ENCODE results near the gene CENPV. TPM values are rescaled to one million over a fixed set of nuclear protein-coding genes. Genes with fewer than 3 reads are reported as not detected.
A peak's percentile ranks its signal among the peaks of the same experiment; 100 is the strongest.

The CENPV gene
- total RNA-seq, 1 experiment from 2014 or later: 64.6 TPM

- in situ Hi-C loops (cut with HindIII; ENCODE audit: low pct_unique_long_range_greater_than_20kb, low sequenced_read_pairs): no loop called here
- Histone ChIP-seq H3K9me3 (ENCODE audit: control insufficient read depth, insufficient read depth, low read depth, low read length) (no peaks in the 10 kb centered on the region), H3K27ac (ENCODE audit: low read length) (peak overlapping the region; percentile 84), H3K27me3 (ENCODE audit: control insufficient read depth, insufficient read depth, low read length) (no peaks in the 10 kb centered on the region), H3K4me1 (ENCODE audit: control insufficient read depth, insufficient read depth, low read length) (peaks cover 6% of the 10 kb centered on the region; the same call in 1 of the 2 replicates), H3K4me3 (ENCODE audit: low read depth in 2 of 2, low read length in 2 of 2) (peak overlapping the region; percentile 73 to 77), H3K36me3 (ENCODE audit: control insufficient read depth, insufficient read depth, low read length) (peaks cover 6% of the 10 kb centered on the region)
- ChIA-PET CTCF (no interaction called here), POLR2A (no interaction called here)
- TF ChIP-seq CTCF (IDR thresholded peaks at IDR 0.05) (no peak), TCF7L2 (IDR thresholded peaks at IDR 0.05; ENCODE audit: low read depth, low read length) (no peak), POLR2AphosphoS5 (IDR thresholded peaks at IDR 0.05; ENCODE audit: low read depth, low read length) (no peak), SIN3A (IDR thresholded peaks at IDR 0.05; ENCODE audit: borderline replicate concordance, insufficient read depth, low read depth, low read length) (no peak), REST (IDR thresholded peaks at IDR 0.05; ENCODE audit: insufficient read depth in 1 of 2, low read depth in 2 of 2, low read length in 1 of 2) (no peak)
- BruUV-seq (replicated peaks): no TSS peak
- ATAC-seq (peak; percentile 66), DNase-seq (ENCODE audit: low read depth, low spot score) (no peak)
- intact Hi-C loops (cut with micrococcal nuclease; ENCODE audit: unreplicated experiment): no loop called here
Observed at GRCh38 chr17:16352303-16352666, 984 bp downstream of the CENPV start.

- Histone ChIP-seq H3K27ac (ENCODE audit: low read length) (peak overlapping the region; percentile 84), H3K4me1 (ENCODE audit: control insufficient read depth, insufficient read depth, low read length) (peaks cover 6% of the 10 kb centered on the region; the same call in 1 of the 2 replicates), H3K9me3 (ENCODE audit: control insufficient read depth, insufficient read depth, low read depth, low read length) (no peaks in the 10 kb centered on the region), H3K36me3 (ENCODE audit: control insufficient read depth, insufficient read depth, low read length) (peaks cover 6% of the 10 kb centered on the region), H3K27me3 (ENCODE audit: control insufficient read depth, insufficient read depth, low read length) (no peaks in the 10 kb centered on the region), H3K4me3 (ENCODE audit: low read depth in 2 of 2, low read length in 2 of 2) (peak overlapping the region; percentile 73 to 77)
- POLR2A ChIA-PET: no interaction called here
- no TSS peak for BruUV-seq (replicated peaks)
- in situ Hi-C loops (cut with HindIII; ENCODE audit: low pct_unique_long_range_greater_than_20kb, low sequenced_read_pairs): no loop called here
- intact Hi-C loops (cut with micrococcal nuclease; ENCODE audit: unreplicated experiment): no loop called here
- TF ChIP-seq TCF7L2 (IDR thresholded peaks at IDR 0.05; ENCODE audit: low read depth, low read length): no peak
- no peak for TF ChIP-seq SIN3A (IDR thresholded peaks at IDR 0.05; ENCODE audit: borderline replicate concordance, insufficient read depth, low read depth, low read length)
- no peak for TF ChIP-seq CTCF (IDR thresholded peaks at IDR 0.05)
- TF ChIP-seq POLR2AphosphoS5 (IDR thresholded peaks at IDR 0.05; ENCODE audit: low read depth, low read length): no peak
- TF ChIP-seq REST (IDR thresholded peaks at IDR 0.05; ENCODE audit: insufficient read depth in 1 of 2, low read depth in 2 of 2, low read length in 1 of 2): no peak
- ATAC-seq (no peak), DNase-seq (ENCODE audit: low read depth, low spot score) (no peak)
- CTCF ChIA-PET: no interaction called here
Observed at GRCh38 chr17:16351831-16352230, 1.4 kb downstream of the CENPV start.

Data from Panc1 (cell line).